GM23248 (cell line): ENCODE measurements around the gene CATSPER4. TPM values are rescaled to one million over a fixed set of nuclear protein-coding genes. Genes with fewer than 3 reads are reported as not detected.

Source experiments
- DNase-seq: peaks from one replicate; pipeline ENCODE4 v3.0.0-alpha.2; 2015
- H2AFZ ChIP-seq: fragments of 200-600 bp; sonication (generic); 2 replicates; pipeline ENCODE4 v1.6.1; 2016; ENCODE audit warnings: antibody characterized with exemption
- H3F3A ChIP-seq: fragments of 200-600 bp; sonication (generic); 2 replicates; pipeline ENCODE4 v1.6.1; 2016; ENCODE audit warnings: mild to moderate bottlenecking, antibody characterized with exemption, mixed run types; ENCODE audit not compliant: insufficient read depth
- H3K27ac ChIP-seq: fragments of 200-600 bp; sonication (generic); 2 replicates; pipeline ENCODE4 v1.5.1; 2016; ENCODE audit warnings: mild to moderate bottlenecking
- H3K27me3 ChIP-seq: fragments of 200-600 bp; sonication (generic); replicated peaks from 2 replicates; pipeline ENCODE4 v1.6.1; 2016; ENCODE audit warnings: mild to moderate bottlenecking; ENCODE audit not compliant: insufficient read depth
- H3K36me3 ChIP-seq: fragments of 200-600 bp; sonication (generic); 2 replicates; pipeline ENCODE4 v1.6.1; 2016; ENCODE audit warnings: low read depth, mild to moderate bottlenecking
- H3K4me1 ChIP-seq: fragments of 200-600 bp; sonication (generic); 2 replicates; pipeline ENCODE4 v1.6.1; 2016; ENCODE audit warnings: mild to moderate bottlenecking; ENCODE audit not compliant: insufficient read depth
- H3K4me2 ChIP-seq: fragments of 200-600 bp; sonication (generic); one replicate; pipeline ENCODE4 v1.6.1; 2016; ENCODE audit warnings: mild to moderate bottlenecking; ENCODE audit not compliant: unreplicated experiment
- H3K4me3 ChIP-seq: fragments of 200-600 bp; sonication (generic); 2 replicates; pipeline ENCODE4 v1.5.1; 2016; ENCODE audit warnings: mild to moderate bottlenecking
- H3K79me2 ChIP-seq: fragments of 200-600 bp; sonication (generic); 2 replicates; pipeline ENCODE4 v1.6.1; 2016; ENCODE audit warnings: mild to moderate bottlenecking; ENCODE audit not compliant: insufficient read depth
- H3K9ac ChIP-seq: fragments of 200-600 bp; sonication (generic); 2 replicates; pipeline ENCODE4 v1.6.1; 2016; ENCODE audit warnings: mild to moderate bottlenecking
- H3K9me2 ChIP-seq: fragments of 200-600 bp; sonication (generic); 2 replicates; pipeline ENCODE4 v1.6.1; 2016; ENCODE audit warnings: mixed run types, mild to moderate bottlenecking, moderate library complexity; ENCODE audit not compliant: insufficient read depth
- H3K9me3 ChIP-seq: fragments of 200-600 bp; sonication (generic); one replicate; pipeline ENCODE4 v1.6.1; 2017; ENCODE audit warnings: low read depth
- H4K20me1 ChIP-seq: fragments of 200-600 bp; sonication (generic); 2 replicates; pipeline ENCODE4 v1.6.0; 2016; ENCODE audit not compliant: insufficient read depth
- EZH2 ChIP-seq: fragments of 200-600 bp; sonication (generic); IDR thresholded peaks from 2 replicates; pipeline ENCODE4 v1.6.1; 2018; ENCODE audit warnings: antibody characterized with exemption, mild to moderate bottlenecking; ENCODE audit not compliant: insufficient read depth, poor library complexity, severe bottlenecking
- EZH2phosphoT487 ChIP-seq: fragments of 200-600 bp; sonication (generic); IDR thresholded peaks from 2 replicates; pipeline ENCODE4 v1.6.1; 2018; ENCODE audit warnings: antibody characterized with exemption, moderate library complexity, mild to moderate bottlenecking, low read depth; ENCODE audit not compliant: insufficient read depth
- WGBS, 2 experiments: methylation state at CpG; one replicate each; pipeline ENCODE4 v1.1.6; 2015 to 2017; ENCODE audit warnings: low lambda C conversion rate in 2 of 2, low coverage in 1 of 2; ENCODE audit errors: missing lambda C conversion rate in 2 of 2; 5-methylcytosine and 5-hydroxymethylcytosine counted together
- in situ Hi-C: fragments of 300-500 bp; cut with MboI; formaldehyde crosslinking; loops from 2 replicates; pipeline ENCODE4 v1.15.0; 2020
- polyA plus RNA-seq: library from polyadenylated mRNA; unstranded; fragments of >200 nt; fragmentation: Nextera tagmentation; extraction: Ambion mirVana; gene quantifications from 2 replicates; pipeline ENCODE4 v1.2.1, GENCODE V29; 2016
- total RNA-seq: library from RNA; depleted of rRNA; stranded (reverse); fragments of >200 nt; shearing (Covaris generic); gene quantifications from 2 replicates; pipeline ENCODE4 v1.2.3, GENCODE V29; 2014; rRNA removed

Gene CATSPER4
- total and polyA plus RNA-seq, 2 experiments from 2014 or later: not detected

DNA sequence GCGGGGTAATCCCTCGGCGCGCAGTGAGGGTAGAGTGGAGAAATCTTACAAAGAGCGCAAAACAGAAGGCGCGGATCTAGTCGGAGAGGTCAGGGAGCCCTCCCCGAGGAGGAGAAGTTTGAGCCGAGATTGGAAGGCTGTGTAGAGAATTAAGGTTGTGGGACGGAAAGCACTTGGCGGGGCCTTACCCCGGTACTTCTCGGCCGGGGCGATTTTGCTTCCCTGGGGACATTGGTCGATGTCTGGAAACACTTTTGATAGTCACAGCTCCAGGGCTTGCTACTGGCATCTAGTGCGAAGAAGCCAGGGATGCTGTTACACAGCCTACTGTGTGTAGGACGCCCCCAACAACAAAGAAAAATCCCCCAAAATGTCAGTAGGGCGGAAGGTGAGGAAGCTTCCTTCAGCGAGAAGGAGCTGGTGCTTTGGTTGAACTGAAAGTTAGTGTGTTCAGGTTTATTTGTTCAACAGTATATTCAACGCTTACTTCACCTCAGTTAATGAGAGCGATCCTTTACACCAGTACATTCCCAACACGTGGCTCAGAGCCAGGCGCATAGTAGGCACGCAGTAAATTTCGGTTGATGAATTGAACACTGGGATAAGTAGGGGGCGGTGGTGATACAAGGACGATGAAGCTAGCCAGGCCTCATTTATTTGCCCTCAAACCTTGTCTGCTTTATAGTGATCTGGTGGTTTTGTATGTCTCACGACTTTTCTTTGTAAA is 44.4 kb downstream of the CATSPER4 start:
- peaks cover 50% of the 10 kb centered on the region for H3K79me2 ChIP-seq
- peak overlapping the region; percentile 96 for H2AFZ ChIP-seq
- DNase-seq: peak; percentile 44
- in situ Hi-C loops: no loop called here
- peak overlapping the region; percentile 92 for H3K4me2 ChIP-seq
- WGBS, 2 experiments: 4 to 5% methylated on average over 30 of the region's 30 CpGs
- H3K27ac ChIP-seq: peak overlapping the region; percentile 67
- H4K20me1 ChIP-seq: no peaks in the 10 kb centered on the region
- peak overlapping the region; percentile 80 for H3K9ac ChIP-seq
- peak overlapping the region; percentile 94 for H3K4me3 ChIP-seq
- no peak for TF ChIP-seq EZH2phosphoT487
- TF ChIP-seq EZH2: no peak
- H3K27me3 ChIP-seq: no peaks in the 10 kb centered on the region
- H3K4me1 ChIP-seq: peaks cover 11% of the 10 kb centered on the region
- H3K9me2 ChIP-seq: no peaks in the 10 kb centered on the region
- H3K9me3 ChIP-seq: no peaks in the 10 kb centered on the region
- H3K36me3 ChIP-seq: no peaks in the 10 kb centered on the region
- H3F3A ChIP-seq: peaks cover 9% of the 10 kb centered on the region; the same call in 1 of the 2 replicates

DNA sequence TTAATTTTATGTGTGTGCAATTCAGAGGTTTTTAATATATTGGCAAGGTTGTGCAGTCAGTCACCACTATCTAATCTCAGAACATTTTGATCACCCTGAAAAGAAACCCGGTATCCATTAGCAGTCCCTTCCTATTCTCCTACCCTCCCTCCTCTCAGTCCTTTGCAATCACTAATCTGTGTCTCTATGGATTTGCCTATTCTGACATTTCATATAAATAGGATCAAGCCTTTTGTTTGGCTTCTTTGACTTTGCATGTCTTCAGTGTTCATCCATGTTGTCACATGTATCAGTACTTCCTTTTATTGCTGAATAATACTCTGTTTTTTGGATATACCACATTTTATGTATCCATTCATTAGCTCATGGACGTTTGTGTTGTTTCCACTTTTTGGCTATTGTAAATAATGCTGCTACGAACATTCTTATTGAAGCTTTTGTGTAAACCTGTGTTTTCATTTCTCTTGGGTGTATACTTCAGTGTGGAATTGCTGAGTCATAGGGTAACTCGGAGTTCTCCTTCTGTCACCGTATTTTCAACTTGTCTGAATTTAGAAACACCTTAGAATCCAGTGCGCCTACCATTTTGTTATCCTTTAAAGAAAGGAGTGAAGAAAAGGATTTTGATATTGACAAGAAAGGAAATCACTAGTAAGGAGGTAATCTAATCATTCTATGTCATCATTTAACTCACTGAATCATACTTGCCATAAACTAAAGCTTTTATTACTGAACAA is 47.0 kb downstream of the CATSPER4 start:
- TF ChIP-seq EZH2: no peak
- no peak for TF ChIP-seq EZH2phosphoT487
- Histone ChIP-seq H3K4me1 (peaks cover 18% of the 10 kb centered on the region), H3K9me3 (no peaks in the 10 kb centered on the region), H3K4me2 (no peak overlapping the region), H2AFZ (no peak overlapping the region), H3K9ac (no peak overlapping the region), H3K27me3 (no peaks in the 10 kb centered on the region), H3K9me2 (no peaks in the 10 kb centered on the region), H3K79me2 (peaks cover 62% of the 10 kb centered on the region), H3K4me3 (no peak overlapping the region), H3F3A (peaks cover 9% of the 10 kb centered on the region; the same call in 1 of the 2 replicates), H3K27ac (no peak overlapping the region), H4K20me1 (no peaks in the 10 kb centered on the region), H3K36me3 (no peaks in the 10 kb centered on the region)
- peak; percentile 26 for DNase-seq
- 95% methylated on average over 6 of the region's 6 CpGs for WGBS, 2 experiments
- in situ Hi-C loops: no loop called here

DNA sequence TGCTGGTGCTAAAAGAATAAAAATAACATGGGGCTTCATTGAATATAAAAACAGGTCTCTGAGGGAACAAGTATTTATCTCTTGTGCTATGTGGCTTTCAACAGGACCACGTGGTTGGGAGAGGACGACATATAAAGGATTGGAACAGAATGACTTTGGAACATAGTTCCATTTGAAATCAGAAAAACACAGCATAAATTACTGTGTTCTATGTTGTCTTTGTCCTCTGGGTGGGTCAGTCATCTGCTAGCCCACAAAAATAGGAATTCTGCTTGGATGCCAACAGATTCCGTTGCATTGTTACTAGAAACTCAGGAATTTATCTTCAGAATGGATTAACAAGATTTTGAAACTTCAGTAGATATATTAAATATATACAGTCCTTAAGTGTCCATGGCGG is 49.5 kb downstream of the CATSPER4 start:
- Histone ChIP-seq H3K4me2 (peak overlapping the region; percentile 17), H3K27me3 (no peaks in the 10 kb centered on the region), H3K4me1 (peaks cover 18% of the 10 kb centered on the region), H3K9me2 (no peaks in the 10 kb centered on the region), H3K9ac (no peak overlapping the region), H3K9me3 (no peaks in the 10 kb centered on the region), H3K36me3 (no peaks in the 10 kb centered on the region), H3F3A (peaks cover 4% of the 10 kb centered on the region; the same call in 1 of the 2 replicates), H3K79me2 (peaks cover 67% of the 10 kb centered on the region), H2AFZ (no peak overlapping the region), H4K20me1 (no peaks in the 10 kb centered on the region), H3K27ac (no peak overlapping the region), H3K4me3 (no peak overlapping the region)
- in situ Hi-C loops: no loop called here
- peak; percentile 58 for DNase-seq
- TF ChIP-seq EZH2 (no peak), EZH2phosphoT487 (no peak)
- 82 to 85% methylated on average over 4 of the region's 4 CpGs for WGBS, 2 experiments

Other genes with a start within 250 kb of the CATSPER4 start
- 10.7 and 11.9 TPM in 2 replicates for gene PAFAH2, start 192.5 kb upstream of the CATSPER4 start, total RNA-seq
- gene PAFAH2, start 192.5 kb upstream of the CATSPER4 start, polyA plus RNA-seq: 9.5 and 10.0 TPM in 2 replicates
- 3.4 and 5.5 TPM in 2 replicates for gene EXTL1, start 168.8 kb upstream of the CATSPER4 start, total RNA-seq
- gene EXTL1, start 168.8 kb upstream of the CATSPER4 start, polyA plus RNA-seq: 5.9 and 6.4 TPM in 2 replicates
- not detected in 2 replicates for gene SLC30A2, start 144.5 kb upstream of the CATSPER4 start, total RNA-seq
- 0.14 TPM in 1 of 2 replicates, not detected in the other for gene SLC30A2, start 144.5 kb upstream of the CATSPER4 start, polyA plus RNA-seq
- not detected in 2 replicates for gene TRIM63, start 123.0 kb upstream of the CATSPER4 start, total RNA-seq
- gene TRIM63, start 123.0 kb upstream of the CATSPER4 start, polyA plus RNA-seq: not detected in 2 replicates
- gene PDIK1L, start 78.8 kb upstream of the CATSPER4 start, total RNA-seq: 6.6 and 6.8 TPM in 2 replicates
- 2.9 and 3.5 TPM in 2 replicates for gene PDIK1L, start 78.8 kb upstream of the CATSPER4 start, polyA plus RNA-seq
- gene FAM110D, start 31.5 kb upstream of the CATSPER4 start, total RNA-seq: 0.63 TPM in 1 of 2 replicates, not detected in the other
- not detected in 2 replicates for gene FAM110D, start 31.5 kb upstream of the CATSPER4 start, polyA plus RNA-seq
- gene C1orf232, start 21.6 kb upstream of the CATSPER4 start, total RNA-seq: not detected in 2 replicates
- not detected in 2 replicates for gene C1orf232, start 21.6 kb upstream of the CATSPER4 start, polyA plus RNA-seq
- gene ZNF593, start 20.7 kb upstream of the CATSPER4 start, total RNA-seq: 8.2 and 25.0 TPM in 2 replicates
- 61.2 and 65.8 TPM in 2 replicates for gene ZNF593, start 20.7 kb upstream of the CATSPER4 start, polyA plus RNA-seq
- gene ZNF593OS, start 18.8 kb upstream of the CATSPER4 start, total RNA-seq: not detected in 2 replicates
- 0.81 and 0.85 TPM in 2 replicates for gene ZNF593OS, start 18.8 kb upstream of the CATSPER4 start, polyA plus RNA-seq
- gene CNKSR1, start 13.1 kb upstream of the CATSPER4 start, total RNA-seq: 0.51 TPM in 1 of 2 replicates, not detected in the other
- gene CNKSR1, start 13.1 kb upstream of the CATSPER4 start, polyA plus RNA-seq: 0.10 TPM in 1 of 2 replicates, not detected in the other
- 6.2 TPM in 2 replicates for gene CEP85, start 43.6 kb downstream of the CATSPER4 start, total RNA-seq
- gene CEP85, start 43.6 kb downstream of the CATSPER4 start, polyA plus RNA-seq: 4.6 and 5.0 TPM in 2 replicates
- gene SH3BGRL3, start 89.5 kb downstream of the CATSPER4 start, total RNA-seq: 212 and 240 TPM in 2 replicates
- gene SH3BGRL3, start 89.5 kb downstream of the CATSPER4 start, polyA plus RNA-seq: 2,795 and 2,825 TPM in 2 replicates
- 4.8 and 5.8 TPM in 2 replicates for gene UBXN11, start 116.0 kb downstream of the CATSPER4 start, total RNA-seq
- 11.1 and 12.7 TPM in 2 replicates for gene UBXN11, start 116.0 kb downstream of the CATSPER4 start, polyA plus RNA-seq
- not detected in 2 replicates for gene CD52, start 127.4 kb downstream of the CATSPER4 start, total RNA-seq
- gene CD52, start 127.4 kb downstream of the CATSPER4 start, polyA plus RNA-seq: not detected in 2 replicates
- gene CRYBG2, start 163.5 kb downstream of the CATSPER4 start, total RNA-seq: not detected in 2 replicates
- not detected in 2 replicates for gene CRYBG2, start 163.5 kb downstream of the CATSPER4 start, polyA plus RNA-seq
- gene ZNF683, start 182.1 kb downstream of the CATSPER4 start, total RNA-seq: not detected in 2 replicates
- not detected in 2 replicates for gene ZNF683, start 182.1 kb downstream of the CATSPER4 start, polyA plus RNA-seq
- not detected in 2 replicates for gene LIN28A, start 220.2 kb downstream of the CATSPER4 start, total RNA-seq
- gene LIN28A, start 220.2 kb downstream of the CATSPER4 start, polyA plus RNA-seq: 0.14 and 0.15 TPM in 2 replicates
- 50.8 and 70.6 TPM in 2 replicates for gene DHDDS, start 241.7 kb downstream of the CATSPER4 start, total RNA-seq
- gene DHDDS, start 241.7 kb downstream of the CATSPER4 start, polyA plus RNA-seq: 43.0 and 46.9 TPM in 2 replicates